Measurements from ENCODE around the gene SIGLEC12. TPM values are rescaled to one million over a fixed set of nuclear protein-coding genes. Genes with fewer than 3 reads are reported as not detected.

The SIGLEC12 gene
- total RNA-seq, 1 donor: under 0.01 TPM

GRCh38 chr19:51489113-51489512 lies 12.5 kb downstream of the SIGLEC12 start:
- Histone ChIP-seq H3K4me3 (ENCODE audit: insufficient read depth, low read length) (no peak overlapping the region), H3K4me1 (ENCODE audit: insufficient read depth, low read length) (no peaks in the 10 kb centered on the region), H3K9me3 (ENCODE audit: low read depth, low read length) (no peaks in the 10 kb centered on the region), H3K36me3 (ENCODE audit: insufficient read depth, low read length) (no peaks in the 10 kb centered on the region), H3K4me2 (ENCODE audit: insufficient read depth, low read length) (no peak overlapping the region), H3K79me2 (ENCODE audit: insufficient read depth, low read length) (no peaks in the 10 kb centered on the region), H3K27me3 (ENCODE audit: insufficient read depth, low read length) (no peaks in the 10 kb centered on the region), H2AFZ (ENCODE audit: low read length) (no peak overlapping the region), H3K27ac (ENCODE audit: low read depth, low read length) (no peak overlapping the region), H4K20me1 (ENCODE audit: insufficient read depth, low read length) (no peaks in the 10 kb centered on the region)
- no peak for DNase-seq (ENCODE audit: insufficient read length, low spot score, missing footprints)
- no peak for TF ChIP-seq CTCF (IDR thresholded peaks at IDR 0.05; ENCODE audit: extremely low read depth, low read depth, low read length)

- Histone ChIP-seq H2AFZ (ENCODE audit: low read length) (no peak overlapping the region), H3K27ac (ENCODE audit: low read depth, low read length) (no peak overlapping the region), H3K36me3 (ENCODE audit: insufficient read depth, low read length) (no peaks in the 10 kb centered on the region), H3K9me3 (ENCODE audit: low read depth, low read length) (no peaks in the 10 kb centered on the region), H3K27me3 (ENCODE audit: insufficient read depth, low read length) (no peaks in the 10 kb centered on the region), H3K79me2 (ENCODE audit: insufficient read depth, low read length) (no peaks in the 10 kb centered on the region), H4K20me1 (ENCODE audit: insufficient read depth, low read length) (no peaks in the 10 kb centered on the region), H3K4me2 (ENCODE audit: insufficient read depth, low read length) (no peak overlapping the region), H3K4me1 (ENCODE audit: insufficient read depth, low read length) (no peaks in the 10 kb centered on the region), H3K4me3 (ENCODE audit: insufficient read depth, low read length) (no peak overlapping the region)
- no peak for DNase-seq (ENCODE audit: insufficient read length, low spot score, missing footprints)
- no peak for TF ChIP-seq CTCF (IDR thresholded peaks at IDR 0.05; ENCODE audit: extremely low read depth, low read depth, low read length)
Measured at GRCh38 chr19:51488491-51488890, 13.1 kb downstream of the SIGLEC12 start.

- no peak overlapping the region for H3K4me2 ChIP-seq (ENCODE audit: insufficient read depth, low read length)
- H2AFZ ChIP-seq (ENCODE audit: low read length): no peak overlapping the region
- DNase-seq (ENCODE audit: insufficient read length, low spot score, missing footprints): no peak
- H3K4me1 ChIP-seq (ENCODE audit: insufficient read depth, low read length): no peaks in the 10 kb centered on the region
- no peaks in the 10 kb centered on the region for H4K20me1 ChIP-seq (ENCODE audit: insufficient read depth, low read length)
- no peak overlapping the region for H3K27ac ChIP-seq (ENCODE audit: low read depth, low read length)
- H3K9me3 ChIP-seq (ENCODE audit: low read depth, low read length): no peaks in the 10 kb centered on the region
- H3K79me2 ChIP-seq (ENCODE audit: insufficient read depth, low read length): no peaks in the 10 kb centered on the region
- no peaks in the 10 kb centered on the region for H3K27me3 ChIP-seq (ENCODE audit: insufficient read depth, low read length)
- no peaks in the 10 kb centered on the region for H3K36me3 ChIP-seq (ENCODE audit: insufficient read depth, low read length)
- no peak for TF ChIP-seq CTCF (IDR thresholded peaks at IDR 0.05; ENCODE audit: extremely low read depth, low read depth, low read length)
- no peak overlapping the region for H3K4me3 ChIP-seq (ENCODE audit: insufficient read depth, low read length)
Measured at GRCh38 chr19:51485960-51486660, 15.5 kb downstream of the SIGLEC12 start.

- H3K36me3 ChIP-seq (ENCODE audit: insufficient read depth, low read length): no peaks in the 10 kb centered on the region
- TF ChIP-seq CTCF (IDR thresholded peaks at IDR 0.05; ENCODE audit: extremely low read depth, low read depth, low read length): no peak
- no peaks in the 10 kb centered on the region for H3K4me1 ChIP-seq (ENCODE audit: insufficient read depth, low read length)
- H3K27ac ChIP-seq (ENCODE audit: low read depth, low read length): no peak overlapping the region
- H2AFZ ChIP-seq (ENCODE audit: low read length): no peak overlapping the region
- H4K20me1 ChIP-seq (ENCODE audit: insufficient read depth, low read length): no peaks in the 10 kb centered on the region
- H3K4me3 ChIP-seq (ENCODE audit: insufficient read depth, low read length): no peak overlapping the region
- H3K9me3 ChIP-seq (ENCODE audit: low read depth, low read length): no peaks in the 10 kb centered on the region
- no peaks in the 10 kb centered on the region for H3K79me2 ChIP-seq (ENCODE audit: insufficient read depth, low read length)
- no peak for DNase-seq (ENCODE audit: insufficient read length, low spot score, missing footprints)
- no peak overlapping the region for H3K4me2 ChIP-seq (ENCODE audit: insufficient read depth, low read length)
- H3K27me3 ChIP-seq (ENCODE audit: insufficient read depth, low read length): no peaks in the 10 kb centered on the region
Measured at GRCh38 chr19:51480590-51480989, 21.0 kb downstream of the SIGLEC12 start.
